HepG2 (cell line): ENCODE measurements around the gene GUCY1A2. TPM values are rescaled to one million over a fixed set of nuclear protein-coding genes. Genes with fewer than 3 reads are reported as not detected.
A peak's percentile ranks its signal among the peaks of the same experiment; 100 is the strongest.

ENCODE experiments used
- ATAC-seq: fragments of 200-7000 bp; cut with Tn5 transposase; 3 replicates; pipeline ENCODE4 v1.9.1; 2020; ENCODE audit warnings: mild to moderate bottlenecking, moderate library complexity
- BruUV-seq: library from RNA; stranded (reverse); fragments of 400-500 nt; replicated peaks from 2 replicates; lab custom pipeline; 2021; lab: Mats Ljungman, UMichigan
- CTCF ChIA-PET: fragments of 300-600 bp; formaldehyde crosslinking; extraction: SDS; loops from one replicate; lab custom pipeline; 2021; ENCODE audit warnings: low total read pairs, inconsistent platforms, low intra/inter-chr PET ratio; lab: Yijun Ruan, JAX
- POLR2A ChIA-PET: fragments of 350-600 bp; sonication (Branson Sonifier 250); formaldehyde crosslinking; loops from one replicate; lab custom pipeline; 2020; ENCODE audit warnings: antibody characterized with exemption, inconsistent platforms; lab: Yijun Ruan, JAX
- DNase-seq: peaks from one replicate; pipeline ENCODE4 v3.0.0-alpha.2; 2015; ENCODE audit warnings: low spot score
- FAIRE-seq: peaks from 3 replicates; lab custom pipeline; 2011; peaks lifted over from hg19 to GRCh38; lab: Jason Lieb, UNC
- H2AFZ ChIP-seq: one replicate; pipeline ENCODE4 v1.6.1; 2011; ENCODE audit warnings: low read length, inconsistent platforms
- H3K27ac ChIP-seq: fragments of 300-600 bp; 3 replicates; pipeline ENCODE4 v1.8.0; 2011; ENCODE audit warnings: mixed run types, mild to moderate bottlenecking, mixed read lengths, low read length, inconsistent platforms; ENCODE audit not compliant: insufficient read depth; ENCODE audit errors: extremely low read length
- H3K27me3 ChIP-seq, 2 experiments: fragments of 200-600 bp in 1 of 2; 2 replicates in 1 of 2; 3 replicates in 1 of 2; pipeline versions ENCODE4 v1.6.0 to v1.8.0; 2011; ENCODE audit warnings: low read length in 2 of 2, mild to moderate bottlenecking in 2 of 2, moderate library complexity in 2 of 2, inconsistent platforms in 1 of 2; ENCODE audit not compliant: insufficient read depth in 2 of 2, control insufficient read depth in 1 of 2
- H3K36me3 ChIP-seq, 2 experiments: fragments of 200-600 bp in 1 of 2; replicated peaks in 1 of 2; 2 replicates in 1 of 2; 3 replicates in 1 of 2; pipeline versions ENCODE4 v1.5.1 to v1.8.0; 2011; ENCODE audit warnings: low read length in 2 of 2, inconsistent platforms in 1 of 2; ENCODE audit not compliant: insufficient read depth in 2 of 2, control insufficient read depth in 1 of 2
- H3K4me1 ChIP-seq: 2 replicates; pipeline ENCODE4 v1.5.1; 2012; ENCODE audit warnings: low read length, inconsistent platforms; ENCODE audit not compliant: insufficient read depth
- H3K4me2 ChIP-seq: 2 replicates; pipeline ENCODE4 v1.6.0; 2011; ENCODE audit warnings: low read depth, low read length, inconsistent platforms
- H3K4me3 ChIP-seq, 3 experiments: fragments of 200-600 bp in 1 of 3; sonication (generic), shearing (Covaris generic) in 1 of 3; replicated peaks in 1 of 3; 2 replicates each; pipeline ENCODE4 v1.5.1; 2011 to 2016; ENCODE audit warnings: low read length in 3 of 3, inconsistent platforms in 2 of 3, low read depth in 2 of 3, mild to moderate bottlenecking in 2 of 3, control low read depth in 1 of 3, mixed read lengths in 1 of 3; ENCODE audit not compliant: insufficient read depth in 1 of 3
- H3K79me2 ChIP-seq: one replicate; pipeline ENCODE4 v1.6.1; 2011; ENCODE audit warnings: low read length, inconsistent platforms; ENCODE audit not compliant: insufficient read depth
- H3K9ac ChIP-seq: 2 replicates; pipeline ENCODE4 v1.6.0; 2011; ENCODE audit warnings: mild to moderate bottlenecking, low read depth, low read length, inconsistent platforms; ENCODE audit not compliant: insufficient read depth
- H3K9me3 ChIP-seq: 2 replicates; pipeline ENCODE4 v1.5.1; 2012; ENCODE audit warnings: mild to moderate bottlenecking, low read length
- H4K20me1 ChIP-seq: 2 replicates; pipeline ENCODE4 v1.6.0; 2011; ENCODE audit warnings: inconsistent platforms, mild to moderate bottlenecking, low read length, moderate library complexity; ENCODE audit not compliant: insufficient read depth
- KDM4B ChIP-seq: sonication (generic); formaldehyde crosslinking; IDR thresholded peaks from 2 replicates; pipeline ENCODE4 v1.4.0; 2020; ENCODE audit warnings: missing genetic modification reagents
- MAFF ChIP-seq: IDR thresholded peaks from 2 replicates; pipeline ENCODE4 v1.6.1; 2011; ENCODE audit warnings: low read depth, low read length, improper control_type of control experiment
- MAFK ChIP-seq, 2 experiments: IDR thresholded peaks in 1 of 2; conservative IDR thresholded peaks in 1 of 2; 2 replicates each; pipeline ENCODE4 v1.6.1; 2011; ENCODE audit warnings: improper control_type of control experiment in 2 of 2, low read length in 2 of 2
- SKIL ChIP-seq: sonication (generic); formaldehyde crosslinking; IDR thresholded peaks from 2 replicates; pipeline ENCODE4 v1.8.0; 2022; ENCODE audit warnings: missing genetic modification reagents, mild to moderate bottlenecking, moderate library complexity, borderline replicate concordance
- TIGD3 ChIP-seq: sonication (generic); formaldehyde crosslinking; IDR thresholded peaks from 2 replicates; pipeline ENCODE4 v1.5.1; 2020; ENCODE audit warnings: mild to moderate bottlenecking, missing genetic modification reagents, borderline replicate concordance
- ZNF776 ChIP-seq: sonication (generic); formaldehyde crosslinking; IDR thresholded peaks from 2 replicates; pipeline ENCODE4 v1.4.0; 2020; ENCODE audit warnings: mild to moderate bottlenecking, missing genetic modification reagents
- in situ Hi-C: cut with HindIII; loops from 2 replicates; pipeline ENCODE4 v1.10.0; 2017; ENCODE audit warnings: low pct_unique_long_range_greater_than_20kb; ENCODE audit not compliant: extremely low pct_ligation_motif_present
- intact Hi-C: fragments of 100-400 bp; cut with micrococcal nuclease; formaldehyde crosslinking; loops from one replicate; pipeline ENCODE4 v1.10.0; 2022; ENCODE audit not compliant: unreplicated experiment
- polyA plus RNA-seq, 8 experiments: library from polyadenylated mRNA; depleted of rRNA in 3 of 8; stranded (reverse) in 7 of 8; unstranded in 1 of 8; fragments of >200 nt; fragmentation: Illumina TruSeq in 4 of 8; extraction: Trizol in 4 of 8; gene quantifications; 2 replicates each; pipeline versions ENCODE4 v1.2.1 to v1.2.3, GENCODE V29; 2011 to 2016; ENCODE audit warnings: low read depth in 4 of 8, missing spikeins in 1 of 8, mixed read lengths in 1 of 8; ENCODE audit not compliant: insufficient read depth in 1 of 8
- total RNA-seq, 5 experiments: library from RNA; depleted of rRNA; stranded (reverse); fragments of >200 nt; fragmentation: Illumina TruSeq; extraction: Trizol; gene quantifications; 2 replicates each; pipeline ENCODE4 v1.2.3, GENCODE V29; 2016; ENCODE audit warnings: low read depth in 1 of 5

The GUCY1A2 gene
- total and polyA plus RNA-seq, 2 of the 13 experiments (the other 11 are each of a cell fraction or from before 2014, with no cell fraction given): 0.01 to 0.07 TPM

DNA sequence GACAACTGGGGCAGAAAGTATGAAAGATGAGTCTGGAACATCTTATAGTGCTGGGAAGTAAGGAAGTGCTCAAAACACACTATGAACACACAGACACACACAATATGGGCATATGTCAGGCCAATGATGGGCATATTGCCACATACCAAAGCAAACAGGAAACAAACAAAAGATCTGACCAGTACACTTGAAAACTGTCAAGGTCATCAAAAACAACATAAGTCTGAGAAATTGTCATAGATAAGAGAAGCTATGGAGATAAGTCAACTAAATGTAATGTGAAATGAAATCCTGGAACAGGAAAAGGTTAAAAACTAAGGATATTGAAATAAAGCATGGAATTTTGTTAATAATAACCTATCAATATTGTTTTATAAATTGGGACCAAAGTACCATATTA is 46.4 kb downstream of the GUCY1A2 start:
- peak; percentile 86 to 87 for TF ChIP-seq MAFK (conservative IDR thresholded peaks at IDR 0.05 in 1 of 2, IDR thresholded peaks at IDR 0.05 in 1 of 2; ENCODE audit: low read length in 2 of 2)
- TF ChIP-seq MAFF: peak; percentile 84
- TF ChIP-seq KDM4B (CRISPR knock-in tag): no peak
- no peak for TF ChIP-seq TIGD3 (CRISPR knock-in tag)
- no peak for TF ChIP-seq ZNF776 (CRISPR knock-in tag)
- TF ChIP-seq SKIL (CRISPR knock-in tag): no peak
- ChIA-PET POLR2A (no interaction called here), CTCF (no interaction called here)
- in situ Hi-C loops (no loop called here), intact Hi-C loops (no loop called here)
- Histone ChIP-seq H3K79me2 (no peaks in the 10 kb centered on the region), H3K27ac (no peak overlapping the region), H3K27me3 (no peaks in the 10 kb centered on the region), H3K4me1 (no peaks in the 10 kb centered on the region), H2AFZ (no peak overlapping the region), H3K4me3 (no peak overlapping the region), H3K4me2 (no peak overlapping the region), H4K20me1 (no peaks in the 10 kb centered on the region), H3K36me3 (no peaks in the 10 kb centered on the region), H3K9me3 (no peaks in the 10 kb centered on the region), H3K9ac (no peak overlapping the region)
- ATAC-seq (no peak), FAIRE-seq (no peak), DNase-seq (no peak)
- no TSS peak for BruUV-seq
